ENCODE measurements around the gene DCLK1.

DCLK1 gene

DNA sequence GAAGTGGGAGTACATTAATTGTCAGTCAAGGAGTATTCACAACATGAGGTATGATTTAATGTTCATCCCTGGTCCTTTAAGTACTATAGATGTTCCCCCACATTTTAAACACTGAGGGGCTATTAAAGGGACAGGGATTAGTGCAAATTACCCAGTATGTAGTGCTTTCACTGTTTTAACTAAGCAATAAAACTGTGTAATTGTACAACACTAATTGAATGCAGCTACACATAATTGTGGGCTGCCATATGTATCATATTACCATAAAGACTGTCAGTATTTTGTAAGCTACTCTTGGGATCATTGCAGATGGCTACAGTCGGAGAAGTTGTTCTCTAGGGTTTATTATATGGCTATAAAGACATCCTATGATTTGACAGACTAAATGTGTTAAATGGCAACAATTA, 316.6 kb downstream of the DCLK1 start:
- DNase-seq = no peak

DNA sequence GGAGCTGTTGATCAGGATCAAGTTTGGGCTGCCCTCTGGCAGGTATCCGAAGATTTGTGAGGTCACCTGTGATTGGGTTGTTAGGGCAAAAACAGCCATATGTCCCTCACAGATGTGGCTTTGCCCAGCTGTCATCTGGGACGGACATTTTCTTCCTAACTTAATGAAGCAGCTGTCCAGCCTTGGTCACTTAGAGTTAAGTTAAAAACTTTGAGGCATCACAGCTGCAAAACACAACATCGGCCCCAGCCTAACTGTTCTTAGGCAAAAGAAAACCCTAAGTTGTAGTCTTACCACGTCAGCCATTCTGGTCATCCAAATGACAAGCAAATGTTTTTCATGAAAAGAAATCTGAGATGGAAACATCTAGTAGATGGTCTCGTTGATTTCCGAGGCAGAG, 318.4 kb downstream of the DCLK1 start:
- DNase-seq = no peak

DNA sequence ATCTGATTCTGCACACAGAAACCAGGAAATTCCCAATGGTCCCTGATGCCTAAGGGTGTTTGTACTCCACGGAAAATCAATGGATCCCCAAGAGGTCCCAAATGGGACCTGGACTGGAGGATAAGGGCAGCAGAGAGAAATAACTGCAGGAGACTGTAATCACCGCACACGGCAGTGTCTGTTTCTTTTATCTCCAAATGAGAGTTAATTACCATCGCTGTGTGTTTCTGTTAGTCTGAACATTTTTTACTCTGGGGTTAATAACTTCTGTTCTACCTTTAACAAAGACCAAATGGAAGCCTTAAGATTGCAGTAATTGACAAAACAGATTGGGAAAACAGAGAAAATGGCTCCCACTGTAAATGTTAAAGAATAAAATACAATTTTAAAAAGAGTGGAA, 320.9 kb downstream of the DCLK1 start:
- DNase-seq = no peak

DNA sequence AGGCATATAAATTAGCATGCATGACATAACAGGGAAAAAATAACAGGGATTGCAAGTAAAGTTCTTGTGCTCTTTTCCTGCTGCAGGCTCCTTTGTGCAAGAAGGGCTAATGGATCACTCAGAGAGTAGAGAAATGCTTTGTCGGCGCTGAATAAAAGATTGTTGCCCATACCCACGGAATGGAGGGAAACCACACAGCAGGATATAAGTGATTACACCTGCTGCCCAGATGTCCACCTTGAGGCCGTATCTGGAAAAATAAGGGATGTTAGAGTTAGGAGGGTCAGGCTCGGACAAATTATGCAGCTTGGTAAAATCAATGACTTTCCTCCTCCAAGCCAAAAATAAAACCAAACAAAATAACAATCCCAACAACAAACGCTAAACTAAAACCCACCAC, 322.3 kb downstream of the DCLK1 start:
- no peak for DNase-seq

DNA sequence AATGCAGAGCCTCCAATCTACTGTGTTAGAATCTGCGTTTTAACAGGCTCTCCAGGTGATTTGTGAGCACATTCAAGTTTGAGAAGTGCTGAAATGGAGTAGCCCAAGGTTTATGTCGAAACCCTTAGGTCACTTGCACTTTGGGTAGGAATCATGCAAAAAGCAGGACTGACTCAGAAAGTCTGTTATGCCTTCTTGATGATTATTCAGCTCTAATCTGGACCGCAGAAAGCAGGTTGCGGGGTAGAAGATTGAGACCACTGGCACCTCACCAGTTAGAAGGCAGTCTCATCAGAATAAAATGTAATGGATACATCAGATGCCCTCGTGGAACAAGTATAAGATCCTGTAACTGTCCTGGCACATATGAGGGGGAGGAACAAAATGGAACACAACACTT, 326.3 kb downstream of the DCLK1 start:
- DNase-seq = no peak

DNA sequence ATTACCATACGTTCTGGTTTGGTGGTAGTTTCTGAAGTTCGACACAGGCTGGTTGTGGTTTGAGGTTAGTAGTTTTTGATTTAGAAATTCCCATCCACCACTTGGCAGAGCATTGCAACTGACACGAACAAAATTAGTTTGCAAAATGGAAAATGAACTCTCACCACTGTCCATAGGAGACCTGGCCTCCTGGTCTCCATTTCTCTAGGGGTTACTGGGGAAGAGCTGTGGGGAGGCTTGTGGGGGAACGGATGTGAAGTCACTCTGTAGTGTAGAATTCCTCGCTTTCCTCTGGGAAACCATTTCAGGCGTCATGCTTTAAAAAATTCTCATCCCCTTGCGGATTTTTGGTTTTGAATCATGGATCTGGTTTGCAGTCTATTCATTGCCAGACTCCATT, 333.2 kb downstream of the DCLK1 start:
- DNase-seq = no peak

DNA sequence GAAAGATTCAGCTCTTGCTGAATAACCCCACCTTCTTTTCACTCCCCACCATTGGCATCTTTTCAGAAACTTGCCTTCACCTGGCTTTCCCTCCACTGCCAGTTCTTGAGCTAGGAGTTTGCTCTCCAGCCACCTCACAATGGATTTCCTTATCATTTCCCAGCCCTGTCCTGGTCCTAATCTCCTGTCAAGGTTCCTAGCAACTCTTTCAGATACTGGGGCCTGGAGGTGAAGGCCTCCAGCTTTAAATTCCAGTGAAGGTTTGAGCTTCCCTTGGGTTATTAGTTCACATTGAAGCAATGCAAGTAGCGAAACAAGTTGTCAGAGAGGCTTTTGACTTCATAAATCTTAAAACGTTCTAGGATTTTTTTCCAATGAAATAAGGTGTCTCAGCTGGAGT, 333.9 kb downstream of the DCLK1 start:
- DNase-seq = no peak

DNA sequence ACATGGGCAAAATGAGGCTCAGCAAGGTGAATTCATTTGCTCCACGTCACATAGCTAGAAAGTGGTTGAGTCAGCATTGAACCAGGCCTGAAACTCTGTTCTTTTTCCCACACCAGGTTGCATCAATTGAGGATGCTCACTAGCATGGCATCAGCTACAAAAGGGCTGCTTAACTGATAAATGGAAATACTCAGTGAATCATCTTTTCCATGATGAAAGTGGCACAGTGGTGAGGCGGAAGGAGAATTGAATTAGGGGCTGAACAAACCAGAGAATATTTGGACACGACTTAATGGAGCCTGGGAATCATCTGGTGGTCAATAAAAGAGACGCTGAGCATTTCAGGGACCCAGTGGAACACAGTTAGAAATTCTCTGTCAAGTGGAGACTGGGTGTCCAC, 334.6 kb downstream of the DCLK1 start:
- no peak for DNase-seq

DNA sequence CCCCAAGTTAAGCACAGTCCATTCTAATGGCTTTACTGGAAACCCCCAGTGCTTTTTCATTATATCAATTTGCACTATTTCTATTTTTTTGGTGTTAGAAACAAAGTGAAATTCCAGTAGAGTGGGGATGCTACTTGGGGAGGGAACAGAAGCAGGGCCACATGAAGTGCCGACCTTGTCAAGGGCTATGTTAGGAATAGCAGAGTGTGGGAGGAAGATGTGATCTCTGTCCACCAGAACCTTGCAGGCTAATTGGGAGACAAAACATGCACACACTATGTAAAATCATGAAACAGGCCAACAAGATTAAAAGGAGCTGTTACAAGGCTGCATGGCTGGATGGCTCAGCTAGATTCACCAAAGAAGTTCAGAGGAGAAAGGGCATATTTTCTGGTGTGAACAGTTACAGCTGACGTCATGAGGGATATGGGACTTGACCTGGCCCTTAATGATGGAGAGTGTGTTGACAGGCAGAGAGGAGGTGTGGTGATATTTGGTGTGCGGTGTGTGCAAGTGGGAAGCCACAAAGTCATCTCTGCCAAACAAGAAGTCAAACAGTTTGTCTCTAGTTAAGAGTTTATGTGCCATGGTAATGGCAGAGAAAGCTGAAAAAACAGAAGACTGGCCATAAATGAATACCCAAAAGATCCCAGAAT, 336.3 kb downstream of the DCLK1 start:
- no peak for DNase-seq

DNA sequence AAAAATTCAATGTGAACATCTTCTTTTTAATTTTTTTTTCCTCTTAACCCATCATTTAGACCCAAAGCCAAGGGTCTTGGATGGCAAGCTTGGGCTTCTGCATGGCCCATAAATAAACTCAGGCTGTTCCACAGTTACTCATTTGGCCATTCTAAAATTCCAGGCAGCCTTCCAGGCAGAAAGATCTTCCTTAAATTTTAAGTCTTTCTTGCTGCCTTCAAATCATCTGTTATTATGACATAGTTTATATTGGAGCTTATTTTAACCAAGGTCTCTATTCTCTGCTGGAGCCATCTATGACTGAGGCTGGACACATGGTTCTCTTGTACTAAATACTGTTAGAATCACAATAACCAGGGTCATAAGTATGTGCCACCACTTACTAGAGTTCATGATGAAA, 337.4 kb downstream of the DCLK1 start:
- DNase-seq = no peak

DNA sequence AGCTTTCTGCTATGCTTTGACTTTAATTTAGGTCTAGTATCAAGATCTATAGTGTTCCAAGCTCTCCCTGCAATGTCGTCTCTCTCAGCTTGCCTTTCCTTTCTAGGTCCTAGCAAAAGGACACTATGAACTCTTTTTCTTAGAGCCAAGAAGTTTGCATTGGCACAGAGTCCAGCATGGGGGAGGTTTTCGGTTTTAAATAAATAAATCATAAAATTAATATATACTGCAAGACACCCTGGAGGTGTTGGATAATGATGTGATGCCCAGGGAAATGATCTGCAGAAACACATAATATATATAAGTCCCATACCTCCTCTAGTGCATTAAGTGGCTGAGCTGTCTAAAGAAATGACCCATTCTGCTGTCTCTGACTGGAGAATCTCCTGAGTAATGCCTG, 338.3 kb downstream of the DCLK1 start:
- DNase-seq = no peak

DNA sequence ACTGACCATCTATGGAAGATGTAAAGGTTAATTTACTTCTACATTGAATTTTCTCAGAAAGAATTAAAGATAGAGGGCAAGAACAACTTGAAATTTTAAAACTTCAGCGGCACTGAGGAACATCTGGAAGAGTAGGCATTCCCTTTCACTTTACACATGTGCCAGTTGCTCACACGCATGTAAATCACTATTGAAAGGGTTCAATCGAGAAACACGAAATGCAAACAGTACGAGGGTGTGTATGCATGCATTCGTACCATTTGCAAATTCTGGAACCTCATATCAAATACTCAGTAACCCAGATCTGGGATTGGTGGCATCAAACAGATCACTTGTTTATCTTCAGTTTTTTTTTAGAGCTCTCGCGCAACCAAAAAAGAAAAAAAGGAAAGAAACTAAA, 339.2 kb downstream of the DCLK1 start:
- DNase-seq = no peak

DNA sequence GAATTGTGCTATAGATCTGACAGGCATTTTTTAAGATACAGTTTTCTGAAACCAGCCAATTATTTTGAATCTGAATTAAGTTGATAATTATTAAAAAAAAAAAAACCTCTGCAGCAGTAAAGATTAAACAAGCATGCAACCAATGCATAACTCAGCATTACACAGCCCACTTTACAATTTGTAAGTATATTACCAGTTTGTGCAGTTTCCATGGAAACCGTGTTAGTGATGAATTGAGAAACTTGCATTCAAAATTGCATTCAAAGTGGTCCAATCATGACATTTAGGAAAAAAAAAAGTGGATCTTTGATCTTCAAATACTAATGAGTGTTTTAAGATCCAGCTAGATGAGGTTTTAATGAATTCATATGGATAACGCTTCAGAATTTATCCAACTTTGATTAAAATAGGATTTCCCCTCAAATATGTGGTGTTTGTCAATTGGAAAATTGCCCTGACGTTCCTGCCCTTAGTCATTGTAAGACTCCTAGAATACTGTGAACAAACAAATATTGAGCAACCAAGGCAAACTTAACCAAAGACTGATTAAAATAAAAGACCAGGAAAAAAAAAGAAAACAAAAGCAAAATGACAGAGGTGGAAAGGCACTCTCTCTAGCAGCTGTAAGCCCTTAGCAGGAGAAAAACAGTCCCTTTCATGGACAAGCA, 339.9 kb downstream of the DCLK1 start:
- DNase-seq = no peak

DNA sequence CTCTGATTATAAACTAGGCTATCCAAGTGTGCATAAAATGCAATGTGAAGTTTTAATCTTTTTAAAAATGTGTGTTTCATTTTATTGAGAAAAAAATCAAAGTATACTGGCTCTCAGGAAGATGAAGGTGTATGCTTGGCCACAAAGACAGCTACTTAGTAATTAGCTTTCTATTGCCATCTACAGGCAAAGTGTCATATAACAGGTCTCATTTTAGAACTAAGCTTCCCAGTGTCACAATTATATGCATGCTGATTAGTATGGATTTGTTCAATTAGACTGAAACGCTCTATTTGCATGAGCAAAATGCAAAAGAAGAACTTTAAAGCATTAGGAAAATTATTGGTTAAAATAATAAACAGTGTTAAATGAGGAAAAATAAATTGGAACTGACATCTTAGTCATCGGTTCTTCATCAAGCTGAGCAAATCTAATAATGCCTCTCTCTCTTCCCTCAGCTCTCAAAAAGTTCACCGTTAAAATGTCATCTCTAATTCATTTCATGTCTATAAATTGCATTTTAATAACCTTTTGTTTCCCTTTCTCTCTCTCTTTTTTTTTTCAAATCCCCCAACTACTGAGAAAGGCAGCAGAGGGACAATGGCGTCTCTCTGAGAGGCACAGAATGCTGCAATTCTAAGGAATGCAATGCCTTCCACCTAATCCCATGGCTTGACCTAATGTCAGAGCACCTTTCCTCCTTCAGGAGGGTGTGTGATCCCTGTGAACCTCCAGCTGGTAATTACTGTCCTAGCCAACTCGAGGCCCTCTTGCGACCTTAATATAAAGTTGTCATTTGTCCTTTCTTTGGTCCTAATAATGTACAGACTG, 341.6 kb downstream of the DCLK1 start:
- no peak for DNase-seq

DNA sequence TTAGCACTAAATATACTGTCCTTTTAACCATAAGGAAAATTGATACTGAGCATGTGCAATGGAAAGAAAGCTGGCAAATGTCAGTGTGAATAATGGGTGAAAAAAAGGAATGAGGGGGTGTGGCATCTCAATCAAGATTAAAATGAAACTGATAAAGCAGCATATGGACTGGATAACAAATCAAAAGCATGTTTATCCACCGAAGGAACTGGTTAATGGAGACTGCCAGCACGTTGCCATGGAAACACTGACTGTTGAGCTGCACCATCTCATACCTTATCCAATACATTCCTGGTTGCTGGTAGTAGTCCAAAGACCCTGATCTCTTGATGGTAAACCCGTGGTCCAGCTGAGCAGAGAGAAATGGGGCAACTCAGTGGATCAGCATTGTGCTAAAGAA, 343.2 kb downstream of the DCLK1 start:
- DNase-seq = no peak

DNA sequence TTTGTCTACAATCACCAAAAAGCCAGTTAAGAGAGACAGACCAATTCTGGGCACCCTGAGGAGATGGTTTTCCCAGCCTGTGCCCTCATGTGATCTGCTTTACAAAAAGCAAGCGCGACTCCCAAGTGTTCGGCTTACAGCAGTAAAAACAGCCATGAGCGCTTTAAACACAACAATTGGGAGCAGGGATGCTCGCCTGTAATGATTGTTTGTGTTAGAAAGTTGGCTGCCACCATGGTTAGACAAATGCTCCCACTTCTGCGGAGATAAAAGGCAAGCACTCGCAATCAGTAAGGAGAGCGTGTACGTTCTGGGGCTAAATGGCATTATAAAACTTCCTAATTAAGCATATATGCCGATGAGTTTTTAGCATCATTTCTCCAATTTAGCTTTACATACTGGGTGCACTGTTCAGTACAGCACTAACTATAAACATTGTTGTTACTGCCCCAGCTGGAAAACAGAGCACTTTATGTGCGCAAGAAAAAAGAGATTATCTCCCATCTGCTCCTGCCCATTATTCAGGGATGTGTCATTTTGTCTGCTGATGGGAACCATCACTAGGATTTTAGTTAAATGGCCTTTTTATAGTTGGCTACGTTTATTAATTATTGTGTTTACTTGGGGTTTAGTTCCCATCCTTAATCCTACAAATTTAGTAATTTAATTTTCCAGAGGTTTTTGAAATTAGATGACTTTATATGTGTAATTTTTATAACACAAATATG, 345.4 kb downstream of the DCLK1 start:
- DNase-seq = no peak

DNA sequence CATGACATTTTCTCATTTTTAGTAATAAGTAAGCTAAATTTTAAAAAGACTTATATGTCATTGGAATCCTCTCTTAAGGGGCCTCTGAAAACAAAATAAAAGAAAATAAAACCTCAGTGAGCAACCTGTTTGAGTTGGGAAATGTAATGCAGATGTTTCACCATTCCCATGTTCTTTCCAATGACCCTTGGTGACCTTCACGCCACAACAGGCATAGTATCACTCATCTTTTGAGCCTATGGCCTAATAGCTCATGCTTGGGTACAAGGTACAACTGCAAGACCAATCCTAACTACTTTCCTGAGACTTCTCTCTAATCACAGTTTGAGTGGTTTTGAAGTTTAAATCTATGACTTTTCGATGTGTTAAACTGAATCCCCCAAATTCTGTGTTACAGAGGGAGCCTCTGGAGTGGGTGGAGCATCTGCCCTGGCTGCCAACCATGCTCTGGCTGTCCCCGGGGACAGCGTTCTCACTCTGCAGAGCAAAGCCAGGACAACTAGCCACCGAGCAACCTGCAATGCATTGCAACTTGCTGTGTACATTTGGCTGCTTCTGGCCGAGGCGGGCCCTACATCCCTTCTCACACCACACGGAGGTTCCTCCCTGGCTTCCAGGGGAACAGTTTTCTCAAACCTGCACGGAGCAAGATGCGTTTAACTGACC, 346.8 kb downstream of the DCLK1 start:
- no peak for DNase-seq

DNA sequence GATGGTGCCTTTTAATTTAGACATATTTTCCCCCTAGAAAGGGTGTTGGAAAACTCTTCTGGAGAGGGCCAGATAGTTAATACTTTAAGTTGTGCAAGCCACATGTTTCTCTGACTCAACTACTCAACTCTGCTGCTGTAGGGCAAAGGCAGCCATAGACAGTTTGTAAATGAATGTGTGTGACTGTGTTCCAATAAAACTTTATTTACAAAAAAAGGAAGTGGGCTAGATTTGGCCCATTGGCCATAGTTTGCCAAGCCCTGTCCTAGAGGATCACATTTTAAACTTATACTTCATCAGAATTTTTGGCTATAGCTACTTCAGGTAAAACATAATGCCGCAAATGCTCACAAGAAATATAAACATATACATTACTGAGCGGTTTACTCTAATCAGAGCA, 348.4 kb downstream of the DCLK1 start:
- DNase-seq = no peak

DNA sequence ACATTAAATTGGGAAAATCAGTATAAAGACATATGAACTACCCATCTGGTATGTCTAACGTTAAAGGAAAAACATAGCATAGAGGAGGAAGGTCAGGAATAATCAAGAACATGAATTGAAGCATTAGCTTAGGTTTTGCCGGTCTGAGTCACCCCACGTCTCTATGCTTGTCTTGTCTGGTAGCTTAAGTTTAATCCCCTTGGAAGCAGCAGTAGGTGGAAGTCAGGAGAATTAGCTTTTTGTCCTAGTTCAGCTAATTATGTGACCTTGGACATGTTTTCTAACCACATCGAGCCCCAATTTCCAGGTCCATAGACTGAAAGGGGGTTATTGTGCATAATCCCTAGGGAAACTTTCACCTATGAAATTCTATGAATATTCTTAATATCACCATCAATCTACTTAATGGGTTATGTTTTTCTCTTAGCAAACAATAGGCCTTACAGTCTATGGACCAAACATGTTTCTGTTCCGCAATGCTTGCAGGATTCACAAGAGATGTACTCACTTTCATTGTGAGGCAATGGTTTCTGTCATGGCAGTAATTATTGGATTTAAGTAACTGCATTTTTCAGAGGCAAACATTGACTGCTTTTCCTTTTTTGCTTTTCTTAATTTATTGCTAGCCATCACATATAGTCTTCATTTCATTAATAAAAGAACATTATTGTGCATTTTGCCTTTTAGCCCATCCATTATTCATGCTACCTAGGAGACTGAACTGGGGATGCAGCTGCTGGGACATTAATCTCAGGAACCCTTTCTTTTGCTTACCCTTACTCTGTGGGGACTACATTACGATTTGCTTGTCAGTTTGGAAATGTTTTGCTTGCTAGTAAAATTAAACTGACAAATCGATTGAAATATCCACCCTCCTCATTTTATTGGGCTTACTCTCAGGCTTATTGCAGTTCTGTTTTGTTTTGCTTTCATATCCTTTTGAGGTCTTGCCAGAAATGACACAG, 349.9 kb downstream of the DCLK1 start:
- DNase-seq = no peak

DNA sequence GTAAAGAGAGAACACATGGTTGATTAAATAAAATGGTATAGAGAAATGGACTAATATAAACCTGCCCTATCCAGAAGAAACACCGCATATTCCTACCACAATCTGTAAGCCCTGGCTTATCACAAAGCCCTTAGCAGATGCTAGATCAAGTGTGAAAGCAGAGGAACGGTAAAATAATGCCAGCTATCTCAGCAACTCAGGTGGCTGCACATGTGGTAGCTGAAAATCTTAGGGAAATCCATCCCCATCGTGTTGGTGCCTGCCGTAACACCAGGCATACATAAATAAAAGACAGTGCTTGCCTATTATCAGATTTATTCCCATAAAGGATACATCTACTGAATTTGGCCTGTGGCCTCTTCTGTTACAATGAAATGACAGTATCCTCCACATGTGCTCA, 350.6 kb downstream of the DCLK1 start:
- no peak for DNase-seq

DNA sequence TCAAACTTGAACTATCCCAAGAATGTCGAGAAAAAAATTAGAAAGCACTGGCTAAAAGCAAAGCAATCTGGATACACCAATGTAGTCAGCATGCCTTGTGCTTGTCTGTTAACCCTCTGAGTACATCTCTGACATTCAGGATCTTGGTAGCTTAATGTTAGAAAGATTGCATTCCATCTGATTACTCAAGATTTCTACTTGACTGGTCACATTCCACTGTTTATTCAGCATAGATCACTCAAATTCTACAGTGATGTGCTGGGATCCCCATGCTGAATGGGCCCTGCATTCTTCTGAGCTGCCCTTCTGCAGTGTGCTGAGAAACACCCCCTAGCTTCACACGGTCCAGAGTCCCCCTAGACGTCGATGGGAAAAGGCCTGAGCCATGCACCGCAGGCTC, 359.3 kb downstream of the DCLK1 start:
- no peak for DNase-seq

All from activated CD4-positive, CD25-positive, alpha-beta regulatory T cell (primary cell).